Measurements from ENCODE around the gene SIL1. TPM values are rescaled to one million over a fixed set of nuclear protein-coding genes. Genes with fewer than 3 reads are reported as not detected.

The SIL1 gene
- polyA plus RNA-seq, 2 of the 4 experiments (the other 2 are of a cell fraction) = 27.6 to 45.5 TPM

DNA sequence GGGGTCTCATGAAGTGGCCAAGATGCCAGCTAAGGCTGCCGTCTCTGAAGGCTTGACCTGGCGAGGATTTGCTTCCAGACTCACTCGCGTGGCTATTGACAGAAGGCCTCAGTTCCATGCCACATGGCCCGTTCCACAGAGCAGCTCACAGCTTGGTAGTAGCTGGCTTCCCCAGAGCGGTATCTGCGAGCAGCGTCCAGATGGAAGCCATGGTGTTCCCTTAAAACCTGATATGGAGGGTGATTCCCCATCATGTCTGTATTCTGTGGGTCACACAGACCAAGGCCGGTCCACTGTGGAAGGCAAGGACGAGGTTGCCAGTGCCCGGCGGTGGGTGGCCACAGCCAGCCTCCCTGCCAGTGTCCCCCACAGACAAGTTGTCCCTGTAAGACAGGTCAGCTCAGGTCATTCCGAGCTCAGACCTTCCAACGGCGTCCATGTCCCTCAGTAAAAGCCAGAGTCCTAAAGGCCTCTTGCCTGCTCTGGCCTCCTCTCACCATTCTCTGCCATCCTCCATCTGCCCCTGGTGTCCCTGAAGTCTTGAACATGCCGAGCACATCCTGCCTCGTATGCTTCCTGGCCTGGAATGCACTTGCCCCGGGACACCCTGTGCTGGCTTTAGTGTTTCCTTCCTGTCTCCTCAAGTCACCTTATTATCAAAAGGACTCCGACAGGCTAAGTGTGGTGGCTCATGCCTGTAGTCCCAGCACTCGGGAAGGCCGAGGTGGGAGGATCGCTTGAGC, 261.8 kb downstream of the SIL1 start (continued):
- TF ChIP-seq ELK1 (IDR thresholded peaks at IDR 0.05; ENCODE audit: low read depth, low read length) = no peak

DNA sequence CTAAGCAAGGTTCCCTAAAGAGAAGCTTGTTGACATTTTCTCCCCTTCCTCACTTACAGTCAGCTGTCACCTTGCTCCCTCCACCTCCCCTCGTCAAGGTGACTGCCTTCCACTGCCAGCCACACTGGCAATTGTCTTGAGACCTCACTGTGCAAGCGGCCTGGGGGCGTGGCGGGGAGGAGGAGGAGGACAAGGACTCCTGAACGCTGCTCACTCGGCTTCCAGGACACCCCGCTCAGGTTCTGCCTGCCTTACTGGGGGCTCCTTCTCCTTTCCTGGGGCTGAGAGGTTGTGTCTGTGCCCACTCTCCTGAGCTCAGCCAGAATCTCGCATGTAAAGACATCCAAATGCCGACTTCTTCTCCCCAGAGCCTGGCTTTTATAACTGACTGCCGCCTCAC, 262.7 kb downstream of the SIL1 start:
- WGBS (ENCODE audit: missing lambda C conversion rate) = 99% methylated on average over 10 of the region's 10 CpGs
- POLR2A ChIA-PET = no interaction called here

GRCh38 chr5:138934971-138935370, 263.2 kb downstream of the SIL1 start:
- ATAC-seq = no peak
- ChIA-PET POLR2A (no interaction called here), CTCF (no interaction called here)
- H3K9me3 ChIP-seq = no peaks in the 10 kb centered on the region
- H3K4me3 ChIP-seq = no peak overlapping the region
- FAIRE-seq = no peak
- H3K27ac ChIP-seq = no peak overlapping the region
- H3K4me2 ChIP-seq = no peak overlapping the region
- DNase-seq (ENCODE audit: low read depth in 1 of 2, low spot score in 1 of 2) = no peak
- no peaks in the 10 kb centered on the region for H3K4me1 ChIP-seq
- 88% methylated on average over 12 of the region's 12 CpGs for WGBS (ENCODE audit: missing lambda C conversion rate)
- TF ChIP-seq E2F6 (IDR thresholded peaks at IDR 0.05; ENCODE audit: borderline replicate concordance, low read depth) (no peak), SREBF2 (IDR thresholded peaks at IDR 0.05) (no peak), SMC3 (IDR thresholded peaks at IDR 0.05) (no peak), RNF2 (IDR thresholded peaks at IDR 0.05; ENCODE audit: borderline replicate concordance, low read depth) (no peak), HOXA7 (CRISPR knock-in tag; IDR thresholded peaks at IDR 0.05) (no peak), RARB (CRISPR knock-in tag; IDR thresholded peaks at IDR 0.05) (no peak), TP53 (CRISPR knock-in tag; IDR thresholded peaks at IDR 0.05) (no peak), EHMT2 (IDR thresholded peaks at IDR 0.05; ENCODE audit: low read depth) (no peak), HOXB13 (CRISPR knock-in tag; IDR thresholded peaks at IDR 0.05; ENCODE audit: low read depth) (no peak), PBX3 (IDR thresholded peaks at IDR 0.05) (no peak), RAD21 (conservative IDR thresholded peaks at IDR 0.05 in 1 of 2, IDR thresholded peaks at IDR 0.05 in 1 of 2) (no peak), MAFK (IDR thresholded peaks at IDR 0.05; ENCODE audit: partially characterized antibody) (no peak), CBX8 (IDR thresholded peaks at IDR 0.05) (no peak), RCOR1 (IDR thresholded peaks at IDR 0.05; ENCODE audit: low read depth, low read length) (no peak)

More for the DNA sequence above, 262.7 kb downstream of the SIL1 start:
- no peaks in the 10 kb centered on the region for H3K9me3 ChIP-seq
- no peak for ATAC-seq
- H3K4me3 ChIP-seq = no peak overlapping the region
- no peak for TF ChIP-seq RARB (CRISPR knock-in tag; IDR thresholded peaks at IDR 0.05)
- no peak for TF ChIP-seq ATOH8 (CRISPR knock-in tag; IDR thresholded peaks at IDR 0.05; ENCODE audit: low read depth)
- TF ChIP-seq, protein P1, sequence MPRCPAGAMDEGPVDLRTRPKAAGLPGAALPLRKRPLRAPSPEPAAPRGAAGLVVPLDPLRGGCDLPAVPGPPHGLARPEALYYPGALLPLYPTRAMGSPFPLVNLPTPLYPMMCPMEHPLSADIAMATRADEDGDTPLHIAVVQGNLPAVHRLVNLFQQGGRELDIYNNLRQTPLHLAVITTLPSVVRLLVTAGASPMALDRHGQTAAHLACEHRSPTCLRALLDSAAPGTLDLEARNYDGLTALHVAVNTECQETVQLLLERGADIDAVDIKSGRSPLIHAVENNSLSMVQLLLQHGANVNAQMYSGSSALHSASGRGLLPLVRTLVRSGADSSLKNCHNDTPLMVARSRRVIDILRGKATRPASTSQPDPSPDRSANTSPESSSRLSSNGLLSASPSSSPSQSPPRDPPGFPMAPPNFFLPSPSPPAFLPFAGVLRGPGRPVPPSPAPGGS (IDR thresholded peaks at IDR 0.05) = no peak
- no peak for TF ChIP-seq NR3C1 (IDR thresholded peaks at IDR 0.05)
- TF ChIP-seq RFX5 (IDR thresholded peaks at IDR 0.05) = no peak
- TF ChIP-seq, protein P2, sequence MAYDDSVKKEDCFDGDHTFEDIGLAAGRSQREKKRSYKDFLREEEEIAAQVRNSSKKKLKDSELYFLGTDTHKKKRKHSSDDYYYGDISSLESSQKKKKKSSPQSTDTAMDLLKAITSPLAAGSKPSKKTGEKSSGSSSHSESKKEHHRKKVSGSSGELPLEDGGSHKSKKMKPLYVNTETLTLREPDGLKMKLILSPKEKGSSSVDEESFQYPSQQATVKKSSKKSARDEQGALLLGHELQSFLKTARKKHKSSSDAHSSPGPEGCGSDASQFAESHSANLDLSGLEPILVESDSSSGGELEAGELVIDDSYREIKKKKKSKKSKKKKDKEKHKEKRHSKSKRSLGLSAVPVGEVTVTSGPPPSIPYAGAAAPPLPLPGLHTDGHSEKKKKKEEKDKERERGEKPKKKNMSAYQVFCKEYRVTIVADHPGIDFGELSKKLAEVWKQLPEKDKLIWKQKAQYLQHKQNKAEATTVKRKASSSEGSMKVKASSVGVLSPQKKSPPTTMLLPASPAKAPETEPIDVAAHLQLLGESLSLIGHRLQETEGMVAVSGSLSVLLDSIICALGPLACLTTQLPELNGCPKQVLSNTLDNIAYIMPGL (CRISPR knock-in tag; IDR thresholded peaks at IDR 0.05; ENCODE audit: borderline replicate concordance) = no peak
- no peak for TF ChIP-seq CEBPB (IDR thresholded peaks at IDR 0.05)
- no peak for TF ChIP-seq CHD2 (IDR thresholded peaks at IDR 0.05; ENCODE audit: low read length, partially characterized antibody)
- no peak for TF ChIP-seq ELK1 (IDR thresholded peaks at IDR 0.05; ENCODE audit: low read depth, low read length)
- no peak overlapping the region for H3K4me2 ChIP-seq
- FAIRE-seq = no peak
- DNase-seq (ENCODE audit: low read depth in 1 of 2, low spot score in 1 of 2) = no peak
- no peak overlapping the region for H3K27ac ChIP-seq
- no peaks in the 10 kb centered on the region for H3K4me1 ChIP-seq
- CTCF ChIA-PET = no interaction called here

Measured in A549 (cell line).